NOMO-1 treated with DMSO at 0.1 percent for 48 hours (cell line): ENCODE data around the gene CAPG.
A peak's percentile ranks its signal among the peaks of the same experiment; 100 is the strongest.
"Not testable (repeated sequence)": the region's sequence is repeated elsewhere in the genome, so short reads cannot be mapped to it uniquely, and the experiment has no call there.

Experiments
- DNase-seq: peaks from one replicate; lab custom pipeline; 2025; ENCODE audit not compliant: unreplicated experiment; lab: John Stamatoyannopoulos, UW

The CAPG gene

DNA sequence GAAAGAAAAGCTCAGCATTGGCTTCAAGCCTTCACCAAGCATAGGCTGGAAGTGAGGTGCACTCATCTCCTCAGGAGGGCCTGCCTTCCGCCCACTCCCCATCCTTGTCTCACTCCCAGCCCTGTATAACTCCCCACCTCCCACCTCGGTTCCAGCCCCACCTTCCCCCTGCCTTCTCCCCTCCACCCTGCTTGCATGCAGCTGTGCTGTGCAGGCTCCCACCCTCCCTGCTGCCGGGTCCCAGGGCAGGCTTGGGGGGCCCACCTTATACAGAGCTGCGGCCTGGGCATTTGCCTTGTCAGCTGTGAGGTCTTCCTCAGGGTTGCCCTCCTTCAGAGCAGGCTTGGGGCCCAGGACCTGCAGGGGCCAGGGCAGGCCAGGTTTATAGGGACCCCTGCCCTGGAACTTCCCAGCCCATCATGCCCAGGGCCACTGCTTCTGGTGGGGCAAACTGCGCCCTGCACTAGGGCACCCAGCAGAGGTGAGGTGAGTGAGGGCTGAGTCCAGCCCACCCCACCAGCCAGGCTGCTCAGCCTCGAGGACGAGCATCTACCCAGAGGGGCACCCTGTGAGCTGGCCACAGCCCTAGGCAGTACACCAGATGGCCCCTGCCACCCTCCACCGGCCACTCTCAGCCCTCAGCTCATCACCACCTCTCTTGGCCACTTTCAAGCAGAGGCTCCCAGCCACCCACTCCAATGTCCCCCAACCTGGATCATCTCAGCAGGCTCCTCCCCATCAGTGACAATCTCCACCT, 11.6 kb downstream of the CAPG start:
- no peak for DNase-seq

DNA sequence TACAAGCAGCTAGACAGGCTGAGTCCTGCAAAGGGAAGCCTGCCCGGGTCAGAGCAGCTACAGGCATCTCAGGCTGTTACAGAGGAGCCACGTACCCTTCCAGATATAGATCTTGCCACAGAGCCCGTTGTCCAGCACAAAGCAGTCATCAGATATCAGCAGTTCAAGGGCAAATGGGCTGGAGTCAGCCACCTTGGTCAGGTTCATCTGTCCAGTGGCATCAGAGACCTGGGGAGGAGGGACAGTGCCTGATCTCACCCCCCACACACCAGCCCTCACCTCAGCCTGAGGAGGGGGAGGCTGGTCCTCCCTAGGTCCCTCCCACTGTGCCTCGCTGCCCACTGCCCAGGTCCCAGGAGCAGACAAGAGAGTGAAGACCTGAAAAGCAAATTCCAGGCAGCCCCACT, 12.2 kb downstream of the CAPG start:
- no peak for DNase-seq

DNA sequence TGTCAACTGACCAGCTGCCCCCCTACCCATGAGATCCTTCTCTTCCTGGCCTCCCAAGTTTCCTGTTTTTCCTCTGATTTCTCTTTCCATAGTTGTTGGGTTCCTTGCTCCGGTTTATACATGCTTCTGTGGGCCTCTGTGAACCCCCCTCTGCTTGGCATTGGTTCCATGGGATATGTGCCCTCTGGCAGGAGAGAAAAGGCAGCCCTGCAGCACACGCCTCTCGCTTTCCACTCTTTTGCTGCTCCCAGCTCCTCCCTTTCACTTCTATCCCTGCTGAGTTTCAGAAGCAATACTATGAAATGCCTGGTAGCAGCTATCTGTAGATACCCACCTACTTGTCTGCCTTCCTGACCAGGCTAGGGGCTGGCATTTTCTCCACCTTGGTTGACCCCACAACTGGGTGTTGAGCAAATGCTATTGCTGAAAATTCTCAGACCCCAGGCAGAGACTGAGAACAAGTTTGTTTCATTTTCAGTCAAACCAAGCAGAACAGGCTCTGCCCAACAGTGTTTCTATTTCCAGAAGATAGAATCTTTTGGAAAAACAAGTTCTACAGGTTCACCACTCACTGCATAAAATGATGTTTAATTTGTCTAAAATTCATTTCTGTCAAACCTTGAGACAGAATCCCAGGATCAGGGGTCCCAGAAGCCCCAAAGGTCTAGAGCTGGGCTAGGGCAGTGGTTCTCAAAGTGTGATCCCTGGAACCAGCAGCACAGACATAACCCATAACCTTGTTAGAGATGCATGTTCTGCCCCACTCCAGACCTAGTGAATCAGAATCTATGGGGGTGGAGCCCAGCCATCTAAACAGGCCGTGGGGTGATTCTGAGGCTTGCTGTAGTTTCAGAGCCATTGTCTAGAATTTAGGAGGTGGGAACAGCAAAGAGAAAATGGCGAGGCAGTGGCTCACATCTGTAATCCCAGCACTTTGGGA, 13.4 kb downstream of the CAPG start:
- DNase-seq = no peak

DNA sequence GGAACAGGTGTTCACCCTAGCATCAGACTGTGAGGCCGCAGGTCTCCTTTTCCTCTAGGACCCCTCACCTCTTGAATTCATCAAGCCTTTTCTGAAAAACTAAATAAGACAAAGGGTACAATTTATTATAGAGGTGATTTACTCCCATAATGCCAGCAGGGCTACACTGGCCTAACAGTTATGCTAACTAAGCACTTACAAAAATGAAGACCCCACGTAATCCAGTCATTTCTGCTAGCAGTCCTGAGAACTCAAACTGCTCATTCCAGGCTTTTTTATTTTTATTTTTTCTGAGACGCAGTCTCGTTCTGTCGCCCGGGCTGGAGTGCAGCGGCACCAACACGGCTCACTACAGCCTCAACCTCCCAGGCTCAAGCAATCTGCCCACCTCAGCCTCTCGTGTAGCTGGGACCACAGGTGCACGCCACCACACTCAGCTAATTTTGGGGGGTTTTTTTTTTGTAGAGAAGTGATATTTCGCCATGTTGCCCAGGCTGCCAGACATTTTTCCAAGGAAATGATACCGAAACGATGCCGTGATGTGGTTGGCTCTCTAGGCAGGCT, 14.2 kb downstream of the CAPG start:
- no peak for DNase-seq

DNA sequence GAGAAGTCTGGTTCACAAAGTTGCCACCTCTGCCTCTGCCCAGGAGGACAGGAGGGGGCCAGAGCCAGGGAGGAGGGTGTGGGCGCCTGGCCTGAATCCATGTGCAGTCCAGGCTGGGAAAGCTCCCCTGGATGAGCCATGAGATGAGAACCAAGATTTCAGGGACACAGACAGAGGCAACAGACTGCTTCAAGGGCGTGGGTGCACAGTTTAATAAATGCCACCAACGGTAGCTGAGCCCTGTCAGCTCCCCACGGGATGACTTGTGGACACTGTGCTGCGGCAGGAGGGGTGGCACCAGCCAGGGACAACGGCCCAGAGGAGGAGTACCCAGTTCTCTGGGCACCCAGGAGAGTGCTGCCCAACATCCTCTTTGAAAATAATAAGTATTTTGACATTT, 15.2 kb downstream of the CAPG start:
- no peak for DNase-seq

DNA sequence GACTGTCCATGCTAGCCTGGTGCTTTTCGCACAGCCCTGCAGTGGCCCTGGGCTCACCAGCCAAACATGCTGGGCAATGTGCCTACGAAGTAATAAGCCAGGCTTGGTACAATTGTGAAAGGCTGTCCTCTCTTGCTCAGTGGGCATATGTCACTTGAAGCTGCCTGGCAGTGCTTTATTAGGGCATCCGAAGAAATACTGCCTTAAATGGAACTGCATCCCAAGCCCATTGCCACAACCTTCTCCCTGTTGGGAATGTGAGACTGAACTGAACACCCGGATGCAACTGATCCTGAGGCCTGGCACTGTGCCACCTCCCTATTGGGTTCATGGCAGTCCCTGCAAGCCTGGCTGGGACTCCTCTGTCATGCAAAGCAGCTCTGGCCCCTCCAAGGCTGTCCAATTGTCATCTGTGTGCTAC, 15.9 kb downstream of the CAPG start:
- DNase-seq = no peak

DNA sequence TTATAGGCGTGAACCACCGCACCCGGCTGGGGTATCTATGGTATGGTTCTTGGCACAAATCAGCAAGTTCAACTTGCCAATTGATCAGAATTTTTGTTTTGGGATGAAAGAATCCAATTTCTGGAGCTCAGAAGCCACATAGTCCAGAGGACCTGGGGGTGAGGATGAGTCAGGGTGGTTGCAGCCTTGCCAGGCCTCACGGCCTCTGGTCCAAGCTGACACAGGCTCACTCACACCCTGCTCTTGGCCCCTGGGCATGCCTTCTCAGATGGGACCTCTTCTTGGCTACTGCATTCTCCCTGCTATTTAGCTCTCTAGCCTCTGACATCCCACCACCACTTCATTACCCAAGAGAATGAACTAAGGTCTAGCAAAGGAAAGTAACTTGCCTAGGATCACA, 16.3 kb downstream of the CAPG start:
- DNase-seq = no peak

DNA sequence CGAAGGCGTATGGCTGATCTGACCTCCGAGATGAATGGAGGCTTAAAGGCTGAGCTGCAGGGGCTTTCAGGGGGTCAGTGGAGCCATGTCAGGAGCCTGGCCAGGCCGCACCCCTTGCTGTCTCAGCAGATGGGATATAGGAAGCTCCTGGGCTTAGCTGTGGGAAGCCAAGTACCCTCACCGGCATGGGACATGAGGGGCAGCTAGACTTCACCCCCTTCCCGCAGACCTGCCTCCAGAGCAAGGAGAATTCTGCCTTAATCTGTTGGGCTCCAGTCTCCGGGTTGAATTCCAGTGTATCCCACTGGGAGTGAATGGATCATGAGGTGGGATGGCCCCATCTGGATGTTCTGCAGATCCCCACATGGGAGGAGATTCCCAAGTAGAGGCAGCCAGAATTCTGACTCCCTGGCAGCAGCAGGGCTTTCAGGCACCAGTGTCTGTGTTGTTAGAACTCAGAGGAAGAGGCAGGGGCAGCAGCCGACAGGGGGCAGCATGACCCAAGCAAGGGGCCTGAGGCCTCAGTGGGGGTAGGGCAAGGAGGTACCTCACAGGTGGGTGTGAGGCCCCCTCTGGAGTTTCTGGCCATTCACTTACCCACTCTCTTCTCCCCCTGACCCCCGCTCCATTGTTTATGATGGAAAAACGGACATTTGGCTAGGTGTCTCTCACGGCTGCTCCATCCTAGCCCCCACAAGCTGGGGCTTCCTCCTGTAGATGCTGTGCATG, 19.1 kb downstream of the CAPG start:
- DNase-seq = peak; percentile 12

DNA sequence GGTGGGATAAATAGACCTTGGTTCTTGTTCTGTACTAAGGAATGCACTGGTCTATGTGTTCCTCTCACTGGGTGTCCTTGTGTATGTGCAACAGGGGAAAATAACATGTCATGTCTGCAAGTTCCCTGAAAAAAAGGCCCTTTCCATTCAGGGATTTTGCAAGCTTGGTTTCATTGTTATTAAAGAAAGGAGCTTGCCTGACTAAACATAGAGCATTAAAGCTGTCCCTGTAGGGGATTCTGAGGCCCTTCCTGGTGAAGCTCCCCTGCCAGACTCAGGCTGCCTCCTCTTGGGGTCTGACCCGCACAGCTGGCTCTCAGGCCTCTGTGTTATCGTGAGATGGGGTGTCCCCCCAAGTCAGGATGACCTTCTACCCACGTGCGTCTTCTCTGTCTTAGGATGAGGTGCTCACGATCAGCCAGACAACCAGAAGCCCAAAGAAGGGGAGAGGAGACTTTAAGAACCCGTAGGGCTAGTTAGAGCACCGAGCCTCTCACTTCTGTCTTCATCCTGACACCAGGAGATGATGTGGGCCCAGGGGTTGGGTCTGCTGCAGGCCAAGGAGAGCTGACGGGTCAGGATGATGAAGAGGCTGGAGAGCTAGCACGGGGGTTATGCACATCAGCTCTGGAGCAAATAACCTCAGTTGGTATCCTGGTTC, 21.2 kb downstream of the CAPG start:
- no peak for DNase-seq

DNA sequence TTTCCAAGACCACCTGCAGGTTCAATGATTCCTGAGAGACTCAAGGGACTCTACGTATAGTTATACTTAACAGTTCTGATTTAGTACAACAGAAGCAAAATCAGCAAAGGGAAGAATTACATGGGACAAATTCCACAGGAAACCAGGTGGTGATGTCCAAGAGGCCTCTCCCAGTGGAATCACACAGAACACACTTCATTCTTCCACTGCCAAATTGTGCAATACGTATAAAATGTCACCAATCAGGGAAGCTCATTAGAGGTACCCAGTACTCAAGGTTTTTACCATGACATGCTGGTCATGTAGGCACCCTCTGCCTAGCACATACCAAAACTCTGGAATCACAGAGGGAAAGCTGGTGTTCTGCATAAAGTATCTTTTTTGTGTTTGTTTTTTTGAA, 22.4 kb downstream of the CAPG start:
- no peak for DNase-seq

DNA sequence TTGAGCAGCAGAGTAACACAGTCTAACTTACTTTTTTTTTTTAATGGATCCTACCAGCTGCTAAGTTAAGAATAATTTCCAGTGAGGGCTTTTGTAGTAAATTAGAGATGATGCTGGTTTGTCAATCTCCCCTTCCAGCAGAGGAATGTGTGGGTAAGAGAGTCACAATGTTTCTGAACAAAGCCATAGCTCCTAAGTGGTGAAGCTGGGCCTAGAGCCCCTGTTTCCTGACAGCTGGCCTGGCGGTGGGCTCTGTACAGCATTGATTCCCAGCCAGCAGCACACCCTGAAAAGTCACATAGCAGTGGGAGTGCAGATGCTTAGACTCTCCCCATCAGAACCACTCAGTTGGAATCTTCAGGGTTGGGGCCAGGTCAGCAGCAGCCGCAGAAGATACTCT, 24.4 kb downstream of the CAPG start:
- DNase-seq = no peak

DNA sequence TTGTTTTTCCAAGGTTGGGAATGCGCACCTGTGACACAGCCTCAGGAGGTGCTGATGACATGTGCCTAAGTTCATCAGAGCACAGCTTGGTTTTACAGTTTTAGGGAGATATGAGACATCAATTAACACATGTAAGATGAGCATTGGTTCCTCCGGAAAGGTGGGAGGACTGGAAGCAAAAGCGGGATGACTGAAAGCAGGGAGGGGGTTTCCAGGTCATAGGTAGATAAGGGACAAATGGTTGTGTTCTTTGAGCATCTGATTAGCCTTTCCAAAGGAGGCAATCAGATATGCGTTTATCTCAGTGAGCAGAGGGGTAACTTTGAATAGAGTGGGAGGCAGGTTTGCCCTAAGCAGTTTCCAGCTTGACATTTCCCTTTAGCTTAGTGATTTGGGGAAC, 26.3 kb downstream of the CAPG start:
- no peak for DNase-seq

DNA sequence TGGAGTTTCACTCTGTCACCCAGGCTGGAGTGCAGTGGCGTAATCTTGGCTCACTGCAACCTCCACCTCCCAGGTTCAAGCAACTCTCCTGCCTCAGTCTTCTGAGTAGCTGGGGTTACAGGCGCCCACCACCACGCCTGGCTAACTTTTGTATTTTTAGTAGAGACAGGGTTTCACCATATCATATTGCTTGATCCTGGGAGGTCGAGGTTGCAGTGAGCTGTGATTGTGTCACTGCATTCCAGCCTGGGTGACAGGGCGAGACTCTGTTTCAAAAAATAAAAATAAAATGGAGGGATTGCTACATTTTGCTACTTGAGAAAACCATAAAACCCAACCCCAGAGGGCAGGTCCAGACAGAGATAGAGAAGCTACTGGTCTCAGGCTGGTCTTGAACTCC, 27.0 kb downstream of the CAPG start:
- DNase-seq = not testable (repeated sequence)

DNA sequence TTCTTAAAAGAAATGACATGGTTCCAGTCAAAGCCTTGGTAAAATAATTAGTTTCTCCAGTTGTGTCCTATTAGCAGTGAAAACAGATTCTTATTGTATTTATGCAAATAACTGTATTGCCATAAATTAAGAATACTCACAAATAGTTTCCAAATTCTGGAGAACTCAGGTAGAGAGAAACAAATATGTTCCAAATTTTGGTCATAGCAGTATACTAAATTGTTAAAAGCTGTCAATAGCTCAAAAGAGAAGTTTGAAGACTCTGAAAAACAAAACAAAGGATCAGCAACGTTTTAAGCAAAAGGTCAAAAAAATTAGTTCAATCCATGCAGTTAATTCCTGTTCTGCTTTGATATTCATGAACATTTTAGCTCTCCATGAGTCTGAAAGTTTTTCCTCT, 30.1 kb downstream of the CAPG start:
- DNase-seq = no peak

DNA sequence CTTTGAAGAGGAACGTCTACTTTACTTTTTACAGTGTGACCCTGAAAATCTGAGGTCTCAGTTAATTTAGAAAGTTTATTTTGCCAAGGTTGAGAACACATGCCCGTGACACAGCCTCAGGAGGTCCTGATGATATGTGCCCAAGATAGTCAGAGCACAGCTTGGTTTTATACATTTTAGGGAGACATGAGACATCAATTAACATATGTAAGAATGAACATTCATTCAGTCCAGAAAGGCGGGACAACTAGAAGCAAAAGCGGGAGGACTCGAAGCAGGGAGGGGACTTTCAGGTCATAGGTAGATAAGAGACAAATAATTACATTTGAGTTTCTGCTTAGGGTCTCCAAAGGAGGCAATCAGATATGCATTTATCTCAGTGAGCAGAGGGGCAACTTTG, 31.9 kb downstream of the CAPG start:
- no peak for DNase-seq

DNA sequence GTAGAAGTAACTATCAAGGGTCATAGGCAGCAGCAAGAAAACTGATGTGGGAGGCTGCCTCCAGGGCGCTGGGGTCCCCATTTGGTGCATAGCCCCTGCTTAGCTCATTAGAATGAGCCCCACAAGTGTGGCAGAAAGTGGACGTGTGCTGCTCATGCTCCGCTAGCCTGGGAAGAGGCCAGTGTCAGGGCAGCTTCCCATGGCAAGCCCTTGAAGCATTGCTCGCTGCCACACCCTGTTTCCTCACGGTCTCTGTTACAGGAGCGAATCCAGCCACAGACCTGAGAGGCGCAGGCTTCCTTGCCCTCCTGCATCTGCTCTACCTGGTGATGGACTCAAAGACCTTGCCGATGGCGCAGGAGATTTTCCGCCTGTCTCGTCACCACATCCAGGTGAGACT, 33.1 kb downstream of the CAPG start:
- DNase-seq = no peak

DNA sequence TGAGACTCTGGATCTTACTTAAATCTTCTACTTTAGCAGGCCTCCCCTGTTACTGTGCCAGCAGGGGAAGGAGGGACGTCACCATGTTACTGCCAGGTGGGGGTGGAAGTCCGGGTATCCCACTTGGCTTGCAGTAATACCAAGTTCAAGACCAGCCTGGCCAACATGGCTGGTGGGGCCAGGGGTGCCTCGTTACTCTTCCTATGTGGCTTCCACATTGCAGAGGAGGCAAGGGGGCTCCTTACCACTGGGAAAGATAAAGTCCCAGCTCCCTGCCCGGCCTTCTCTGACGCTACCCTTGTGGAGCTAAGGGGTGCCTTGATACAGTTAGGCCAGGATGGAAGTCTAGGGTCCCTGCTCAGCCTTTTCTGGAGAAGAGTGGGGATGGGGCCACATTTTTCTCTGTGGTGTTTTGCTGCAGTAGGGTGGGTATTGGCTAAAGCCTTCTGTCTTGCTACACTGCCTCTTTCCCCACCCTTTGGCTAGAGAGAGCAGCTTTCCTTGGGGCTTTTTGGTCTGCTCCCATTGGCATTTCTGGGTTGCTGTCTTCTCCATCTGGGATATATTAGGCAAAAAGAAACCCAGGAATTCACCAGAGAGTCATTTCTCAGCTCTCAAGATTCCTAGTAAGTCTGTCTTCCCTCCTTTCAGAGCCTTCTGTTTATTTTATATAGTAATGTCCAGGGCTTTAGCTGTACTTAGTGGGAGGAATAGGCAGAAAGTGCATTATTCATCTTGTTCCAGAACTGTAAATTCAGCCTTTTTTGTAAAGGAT, 33.7 kb downstream of the CAPG start:
- DNase-seq = no peak

DNA sequence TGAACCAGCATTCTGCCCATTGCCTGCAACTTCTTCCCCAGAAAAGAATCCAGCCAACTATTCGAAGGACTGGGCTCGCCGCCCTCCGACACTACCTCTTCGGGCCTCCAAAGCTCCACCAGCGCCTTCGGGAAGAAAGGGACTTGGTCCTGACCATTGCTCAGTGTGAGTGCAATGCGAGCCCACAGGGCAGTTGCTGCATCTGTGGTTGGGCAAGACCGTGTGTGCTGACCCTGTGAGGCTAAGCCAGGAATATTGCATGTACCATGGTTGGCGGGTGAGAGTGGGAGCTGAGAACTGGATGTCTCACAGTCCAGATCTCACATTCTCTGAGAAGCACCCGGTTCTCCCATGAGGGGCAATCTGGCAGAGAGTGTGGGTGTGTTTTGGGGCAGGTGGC, 39.1 kb downstream of the CAPG start:
- DNase-seq = no peak

DNA sequence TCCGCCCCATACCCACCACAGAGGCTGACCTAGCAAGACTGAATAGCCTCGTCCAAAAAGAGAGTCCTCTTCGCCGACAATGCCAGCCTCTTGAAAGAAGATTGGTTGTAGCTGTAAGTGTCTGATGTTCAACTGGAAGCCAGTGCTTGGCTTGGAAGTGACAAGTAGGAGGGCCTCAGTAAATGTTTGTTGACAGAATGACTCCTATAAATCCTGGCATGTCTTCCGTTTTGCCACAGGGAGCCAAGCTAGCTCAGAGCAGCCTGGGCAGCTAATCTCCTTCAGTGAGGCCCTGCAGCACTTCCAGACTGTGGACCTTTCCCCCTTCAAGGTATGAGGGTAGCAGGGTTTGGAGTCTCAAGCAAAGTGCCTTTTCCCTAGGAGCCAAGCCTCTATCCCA, 40.7 kb downstream of the CAPG start:
- no peak for DNase-seq

DNA sequence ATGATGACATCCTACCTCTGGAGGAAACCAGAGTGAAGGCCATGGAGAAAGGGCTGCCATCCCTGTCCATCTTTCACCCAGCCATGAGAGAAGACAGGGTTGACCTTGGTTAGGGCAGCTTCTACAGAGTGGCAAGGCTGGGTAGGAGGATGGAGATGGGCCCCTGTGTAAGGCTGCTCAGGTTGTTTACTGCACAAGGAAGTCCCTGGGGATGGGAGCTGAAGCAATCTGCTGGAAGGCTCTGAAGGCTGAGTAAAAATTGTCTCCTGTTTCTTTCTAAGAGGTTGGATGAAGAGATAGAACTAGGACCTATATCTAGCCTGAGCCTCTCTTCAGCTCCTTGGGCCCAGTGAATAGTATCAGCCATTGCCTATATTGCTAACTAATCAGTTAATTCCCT, 41.2 kb downstream of the CAPG start:
- DNase-seq = no peak
